OCI-LY7 (cell line): ENCODE data around the gene H1-8.
A peak's percentile ranks its signal among the peaks of the same experiment; 100 is the strongest.

ENCODE experiments used
- EZH2phosphoT487 ChIP-seq: fragments of 200-600 bp; sonication (generic); IDR thresholded peaks from 2 replicates; pipeline ENCODE4 v1.6.1; 2018; ENCODE audit warnings: low read depth, borderline replicate concordance, mild to moderate bottlenecking, mixed run types, antibody characterized with exemption, low read length, moderate library complexity, mixed read lengths
- TF ChIP-seq, protein P1 (sequence below): fragments of 200-600 bp; sonication (generic); conservative IDR thresholded peaks from 2 replicates; pipeline ENCODE4 v1.5.1; 2014; ENCODE audit warnings: mild to moderate bottlenecking, antibody characterized with exemption, low read length, moderate library complexity, mixed read lengths

DNA sequence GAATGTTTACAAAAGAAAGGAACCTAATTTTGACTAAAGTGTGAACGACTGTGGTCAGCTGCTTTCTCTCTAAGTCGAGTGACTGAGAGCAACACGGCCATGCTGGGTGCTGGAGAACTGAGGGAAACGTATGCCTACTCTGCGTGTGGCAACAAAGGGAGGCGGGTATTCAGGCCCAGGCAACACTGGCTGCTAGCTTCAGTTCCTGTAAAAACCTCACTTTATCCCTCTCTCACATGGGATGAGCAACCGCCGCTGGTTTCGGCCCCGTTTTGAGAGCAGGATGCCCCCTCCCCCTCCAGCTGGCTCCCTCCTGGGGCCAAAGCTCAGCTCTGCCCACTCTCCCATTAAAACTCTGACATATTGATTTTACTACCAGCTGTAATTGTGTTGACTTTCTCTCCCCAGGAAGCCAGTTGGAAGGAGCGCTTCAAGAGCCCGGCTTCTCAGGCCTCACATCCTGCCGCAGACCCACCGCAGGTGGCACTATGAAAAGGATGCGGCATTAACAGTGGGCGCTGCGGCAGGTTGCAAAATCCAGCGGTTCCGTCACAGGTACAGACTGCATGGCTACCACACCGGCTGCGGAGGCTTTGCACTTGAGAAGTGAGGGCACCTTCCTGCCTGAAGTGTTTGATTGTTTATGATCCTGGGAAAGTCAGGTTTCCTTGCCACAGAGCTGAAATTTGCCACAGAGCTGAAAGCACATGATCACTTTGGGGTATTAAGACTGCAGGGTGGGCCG, 50.8 kb downstream of the H1-8 start:
- TF ChIP-seq, protein P1, sequence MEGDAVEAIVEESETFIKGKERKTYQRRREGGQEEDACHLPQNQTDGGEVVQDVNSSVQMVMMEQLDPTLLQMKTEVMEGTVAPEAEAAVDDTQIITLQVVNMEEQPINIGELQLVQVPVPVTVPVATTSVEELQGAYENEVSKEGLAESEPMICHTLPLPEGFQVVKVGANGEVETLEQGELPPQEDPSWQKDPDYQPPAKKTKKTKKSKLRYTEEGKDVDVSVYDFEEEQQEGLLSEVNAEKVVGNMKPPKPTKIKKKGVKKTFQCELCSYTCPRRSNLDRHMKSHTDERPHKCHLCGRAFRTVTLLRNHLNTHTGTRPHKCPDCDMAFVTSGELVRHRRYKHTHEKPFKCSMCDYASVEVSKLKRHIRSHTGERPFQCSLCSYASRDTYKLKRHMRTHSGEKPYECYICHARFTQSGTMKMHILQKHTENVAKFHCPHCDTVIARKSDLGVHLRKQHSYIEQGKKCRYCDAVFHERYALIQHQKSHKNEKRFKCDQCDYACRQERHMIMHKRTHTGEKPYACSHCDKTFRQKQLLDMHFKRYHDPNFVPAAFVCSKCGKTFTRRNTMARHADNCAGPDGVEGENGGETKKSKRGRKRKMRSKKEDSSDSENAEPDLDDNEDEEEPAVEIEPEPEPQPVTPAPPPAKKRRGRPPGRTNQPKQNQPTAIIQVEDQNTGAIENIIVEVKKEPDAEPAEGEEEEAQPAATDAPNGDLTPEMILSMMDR: peak; percentile 31; the same call in 1 of the 2 replicates
- TF ChIP-seq EZH2phosphoT487: no peak
